ENCODE results near the gene GABPB2.
A peak's percentile ranks its signal among the peaks of the same experiment; 100 is the strongest.

GABPB2 gene

GRCh38 chr1:151133018-151133806 is 62.7 kb downstream of the GABPB2 start:
- DNase-seq (ENCODE audit: low spot score), result no peak

DNA sequence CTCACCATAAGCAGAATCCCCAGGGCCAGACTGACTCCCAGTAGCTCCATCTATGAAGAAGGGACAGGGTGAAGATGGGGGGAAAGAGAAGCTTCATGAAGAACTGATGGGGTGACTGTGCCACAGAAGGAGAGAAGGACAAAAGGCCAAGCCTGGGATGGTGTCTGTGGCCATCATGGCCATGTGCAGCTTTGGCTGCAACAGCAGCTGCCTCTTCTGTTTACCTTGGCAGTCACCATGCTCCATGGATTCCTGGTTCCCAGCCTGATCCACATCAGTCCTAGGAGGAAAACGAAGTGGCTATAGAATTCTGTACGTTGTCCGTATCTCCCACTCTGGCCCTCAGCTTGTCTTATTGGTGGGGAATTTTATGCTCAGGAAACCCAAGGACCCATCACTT is 63.8 kb downstream of the GABPB2 start:
- DNase-seq (ENCODE audit: low spot score), result no peak

DNA sequence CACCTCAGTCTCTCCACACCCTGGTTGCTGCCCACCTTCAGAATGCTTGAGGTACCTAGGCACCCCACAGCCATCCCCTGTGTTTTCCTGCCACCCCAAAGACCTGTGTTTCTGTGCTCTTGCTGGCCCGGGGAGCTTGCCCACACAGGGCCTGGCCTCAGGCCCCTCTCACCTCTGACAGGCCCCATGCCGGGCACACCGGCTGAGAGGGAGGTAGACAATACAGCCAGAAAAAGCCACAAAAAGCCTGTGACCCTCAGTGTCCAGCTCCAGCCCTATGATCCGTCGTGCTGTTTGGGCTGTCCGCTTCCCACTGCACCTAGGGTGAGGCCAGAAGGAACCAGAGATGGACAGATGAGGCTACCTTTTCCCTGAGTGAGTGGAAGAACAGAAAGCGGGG is 64.4 kb downstream of the GABPB2 start:
- DNase-seq (ENCODE audit: low spot score), result no peak

GRCh38 chr1:151135433-151136385 is 65.1 kb downstream of the GABPB2 start:
- DNase-seq (ENCODE audit: low spot score), result no peak

GRCh38 chr1:151137789-151138188 is 67.2 kb downstream of the GABPB2 start:
- DNase-seq (ENCODE audit: low spot score), result no peak

DNA sequence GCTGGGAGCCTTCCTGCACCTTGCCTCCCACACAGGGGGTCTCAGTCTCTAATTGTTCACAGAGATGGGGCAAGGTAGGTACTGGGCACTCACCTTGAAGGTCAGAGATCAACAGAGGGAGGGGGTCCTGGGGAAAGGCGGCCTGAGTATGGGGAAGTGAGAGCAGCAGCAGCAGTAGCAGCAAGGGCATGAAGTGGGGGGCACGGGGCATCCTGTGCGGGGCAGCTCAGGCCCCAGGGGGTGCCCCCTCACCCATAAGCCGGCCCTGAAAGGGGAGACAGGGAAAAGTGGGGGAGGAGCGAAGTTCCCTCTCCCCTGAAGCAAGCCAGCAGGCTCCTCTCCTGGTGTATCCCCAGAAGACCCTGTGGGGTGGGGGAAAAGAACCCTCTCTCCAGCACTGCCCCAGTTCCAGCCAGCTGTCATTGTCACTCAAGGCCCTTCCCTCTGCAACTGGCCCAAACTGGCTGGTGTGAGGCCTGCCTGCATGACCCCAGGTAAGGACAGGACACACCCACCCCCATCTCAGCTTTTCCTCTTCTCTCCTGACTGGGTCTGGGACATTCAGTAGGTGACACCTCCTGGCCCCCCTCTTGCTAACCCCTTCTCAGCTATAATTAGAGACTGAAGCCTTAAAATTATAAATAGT is 72.0 kb downstream of the GABPB2 start:
- DNase-seq (ENCODE audit: low spot score), result no peak

- no peak for DNase-seq (ENCODE audit: low spot score)
Measured at GRCh38 chr1:151143057-151143435, 72.5 kb downstream of the GABPB2 start.

DNA sequence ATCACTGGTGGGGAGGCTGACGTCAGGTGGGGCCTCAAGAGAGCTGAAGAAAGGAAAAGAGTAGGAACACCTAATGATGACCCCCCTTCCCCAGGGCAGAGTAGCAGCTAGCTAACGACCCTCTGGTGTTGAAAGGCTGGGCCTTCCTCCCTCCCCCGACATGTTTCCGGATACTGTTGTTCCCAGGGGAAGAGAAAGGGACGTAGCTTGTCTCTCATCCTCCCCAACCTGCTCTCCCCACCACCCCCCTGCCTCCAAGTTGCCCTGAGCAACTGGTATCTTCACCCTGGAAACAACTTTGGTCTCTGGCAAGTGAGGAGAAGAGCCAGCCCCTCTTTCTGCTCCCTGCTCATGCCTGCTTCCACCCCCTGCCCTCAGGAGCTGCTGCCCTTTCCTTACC is 73.4 kb downstream of the GABPB2 start:
- no peak for DNase-seq (ENCODE audit: low spot score)

DNA sequence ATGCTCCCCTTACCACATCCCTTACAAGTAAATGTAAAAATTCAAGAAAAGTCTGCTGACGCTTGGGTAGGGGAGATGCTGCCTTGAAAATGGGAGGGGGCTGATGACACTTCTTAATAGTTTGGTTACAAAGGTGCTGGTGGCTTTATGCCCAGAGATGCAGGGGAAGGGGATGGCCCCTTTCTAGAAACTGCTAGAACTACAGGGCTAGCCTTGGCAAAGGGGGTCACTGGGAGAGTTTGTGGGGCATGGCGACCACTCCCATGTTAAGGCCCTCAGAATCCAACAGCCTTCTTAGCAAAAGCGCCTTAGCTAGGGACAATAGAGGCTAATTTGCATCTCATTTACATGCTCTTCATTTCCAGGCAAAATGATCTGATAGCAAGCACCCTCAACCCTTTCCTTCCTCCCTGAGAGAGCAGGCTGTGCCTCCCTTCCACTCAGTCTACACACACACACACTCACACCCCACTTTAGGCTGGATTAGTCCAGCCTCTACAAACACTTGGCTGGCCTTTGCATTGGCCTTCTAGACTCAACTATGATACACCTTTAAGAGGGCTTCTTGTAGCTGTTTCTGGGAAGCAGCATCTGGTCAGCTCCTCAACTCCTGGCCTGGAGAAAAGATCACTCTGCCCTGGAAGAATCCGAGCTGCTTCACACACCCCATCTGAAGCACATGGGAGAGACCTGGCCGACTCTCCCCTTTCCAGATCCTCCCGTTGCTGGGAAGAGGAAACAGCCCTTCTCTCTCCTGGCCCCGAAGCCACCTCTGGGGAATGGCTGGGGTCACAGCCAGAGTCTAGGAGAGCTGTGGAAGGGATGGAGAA is 74.1 kb downstream of the GABPB2 start:
- no peak for DNase-seq (ENCODE audit: low spot score)

DNA sequence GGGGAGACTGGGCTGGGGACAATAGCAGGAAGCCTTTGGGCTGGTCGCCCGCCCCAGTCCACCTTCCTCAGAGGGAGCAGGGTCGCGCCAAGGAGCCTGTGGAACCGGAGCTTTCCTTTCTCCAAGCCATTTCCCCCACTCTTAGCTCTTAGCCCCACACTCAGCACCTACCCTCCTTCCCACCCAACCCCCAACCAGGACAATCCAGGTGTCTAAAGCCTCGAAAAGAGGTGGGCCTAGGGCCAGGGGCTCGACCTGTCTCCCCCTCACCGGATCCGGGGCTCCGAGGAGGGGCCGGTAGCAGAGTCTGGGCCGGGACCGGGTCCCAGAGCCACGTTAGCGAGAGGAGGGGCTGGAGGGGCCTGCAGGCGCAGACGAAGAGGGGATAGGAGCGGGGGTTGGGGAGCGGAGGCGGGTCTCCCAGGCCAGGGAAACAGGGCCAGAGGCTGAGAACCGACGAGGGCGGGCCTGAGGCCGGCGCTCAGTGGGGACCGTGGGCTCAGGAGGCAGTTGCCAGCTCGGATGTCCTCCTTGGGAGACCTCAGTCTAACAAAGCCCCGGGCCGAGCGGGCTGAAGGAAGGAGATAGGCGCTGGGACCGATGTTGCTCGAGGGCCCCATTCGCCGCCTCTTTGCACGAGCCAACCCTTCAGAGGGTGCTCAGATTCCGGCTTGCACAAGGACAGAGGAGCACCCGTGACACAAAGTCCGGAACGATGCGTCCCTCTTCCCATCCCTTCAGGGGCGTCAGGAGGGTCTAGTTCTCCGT is 74.9 kb downstream of the GABPB2 start:
- no peak for DNase-seq (ENCODE audit: low spot score)

GRCh38 chr1:151146072-151146411 is 75.5 kb downstream of the GABPB2 start:
- DNase-seq (ENCODE audit: low spot score), result no peak

GRCh38 chr1:151146412-151147131 is 76.0 kb downstream of the GABPB2 start, which contains the start of gene SEMA6C:
TSS of gene SEMA6C (minus strand) at chr1:151146631. CDS start at chr1:151142621, 4,010 bp downstream.
- peak; percentile 95 for DNase-seq (ENCODE audit: low spot score)

- no peak for DNase-seq (ENCODE audit: low spot score)
Measured at GRCh38 chr1:151147132-151147503, 76.6 kb downstream of the GABPB2 start.

GRCh38 chr1:151147665-151148064 is 77.1 kb downstream of the GABPB2 start:
- DNase-seq (ENCODE audit: low spot score), result no peak

DNA sequence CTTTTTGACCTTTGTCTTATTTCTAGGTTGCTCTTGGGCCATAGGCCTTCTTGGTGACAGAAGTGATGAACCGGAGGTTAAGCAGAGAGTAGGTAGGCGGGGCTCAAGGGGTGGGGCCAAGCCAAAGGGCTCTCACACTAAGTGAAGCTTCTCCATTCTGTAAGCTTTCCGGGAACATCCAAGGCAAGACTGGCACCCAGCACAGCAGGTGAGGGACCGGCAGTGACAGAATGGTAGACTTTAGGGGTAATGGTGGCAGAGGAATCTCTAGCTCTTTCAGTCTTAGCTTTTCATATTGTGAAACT is 85.9 kb downstream of the GABPB2 start, which contains the start of gene TNFAIP8L2:
Gene TNFAIP8L2 (plus strand): TSS at position 135 of the 305 bp plus-strand sequence. CDS start 2,049 bp downstream, outside the sequence.
- DNase-seq (ENCODE audit: low spot score), result no peak

- DNase-seq (ENCODE audit: low spot score), result no peak
Measured at GRCh38 chr1:151157067-151157531, 86.5 kb downstream of the GABPB2 start.

DNA sequence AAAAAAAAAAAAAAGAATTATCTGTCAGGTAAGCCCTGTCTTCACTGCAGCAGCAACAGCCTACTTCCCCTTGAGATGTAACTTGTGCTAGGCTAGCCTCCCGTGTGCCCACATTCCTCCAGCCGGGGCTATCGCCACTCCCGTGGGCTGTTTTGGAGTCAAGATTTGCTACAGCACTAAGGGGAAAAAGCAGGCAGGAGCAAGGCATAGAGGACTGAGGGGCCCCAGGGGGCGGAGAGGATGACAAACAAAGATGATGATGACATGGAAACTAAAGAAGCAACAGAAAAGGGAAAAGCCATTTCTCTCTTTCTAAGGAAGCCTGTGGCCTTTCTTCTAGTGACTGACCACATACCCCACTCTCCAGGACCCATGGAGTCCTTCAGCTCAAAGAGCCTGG is 87.8 kb downstream of the GABPB2 start:
- no peak for DNase-seq (ENCODE audit: low spot score)

- DNase-seq (ENCODE audit: low spot score), result no peak
Measured at GRCh38 chr1:151158751-151159251, 88.2 kb downstream of the GABPB2 start.

DNA sequence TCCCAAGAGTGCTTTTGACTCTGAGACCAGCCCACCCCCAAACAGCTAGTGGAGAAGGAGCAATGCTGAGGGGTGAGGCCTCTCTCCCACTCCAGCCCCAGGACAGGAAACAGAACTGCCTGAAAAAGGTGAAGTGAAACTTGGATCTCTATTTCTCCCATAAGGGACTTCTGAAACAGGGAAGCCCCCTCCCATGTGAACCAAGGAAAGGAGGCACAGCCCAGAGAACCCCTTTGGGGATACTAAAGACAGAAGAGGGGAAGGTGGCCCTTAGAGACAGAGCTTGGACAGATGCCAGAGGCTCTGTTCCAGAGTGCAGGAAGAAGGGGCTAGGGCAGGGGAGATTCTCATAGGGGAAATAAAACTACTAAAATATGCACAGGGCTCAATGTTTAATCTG is 88.8 kb downstream of the GABPB2 start:
- DNase-seq (ENCODE audit: low spot score), result no peak

DNA sequence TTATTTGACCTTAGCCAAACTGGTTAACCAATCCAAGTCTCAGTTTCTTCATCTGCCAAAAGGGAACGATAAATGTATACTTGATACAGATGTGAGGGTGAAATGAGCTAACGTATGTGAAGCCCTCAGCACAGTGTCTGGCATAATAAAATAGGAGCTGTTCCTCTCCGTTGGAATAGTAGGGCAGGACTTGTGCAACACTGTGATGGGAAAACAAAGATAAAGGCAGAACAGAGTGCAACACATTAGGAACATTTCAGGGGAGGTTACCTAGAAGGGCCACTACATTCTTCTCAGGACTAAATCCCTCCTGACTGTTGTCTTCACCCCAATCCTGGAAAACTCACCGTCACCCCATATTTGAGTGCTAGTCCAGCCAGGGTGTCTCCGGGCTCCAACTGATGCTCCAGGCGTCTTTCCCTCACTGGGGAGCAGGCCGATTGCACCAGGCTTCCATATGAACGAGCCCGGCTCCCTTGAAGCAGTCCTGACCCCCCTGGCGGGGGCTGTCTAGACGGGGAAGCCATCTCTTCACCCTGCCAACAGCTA is 94.2 kb downstream of the GABPB2 start:
- no peak for DNase-seq (ENCODE audit: low spot score)

All from AG08396 (cell line).